GM19452 (cell line): ENCODE results near the gene AZU1.
"Not testable (repeated sequence)": the region's sequence is repeated elsewhere in the genome, so short reads cannot be mapped to it uniquely, and the experiment has no call there.

ENCODE experiments used
- ATAC-seq: cut with Tn5 transposase; IDR thresholded peaks from one replicate; pipeline ENCODE4 v1.9.1; 2021; ENCODE audit not compliant: unreplicated experiment

The AZU1 gene

GRCh38 chr19:807627-808422, 19.8 kb upstream of the AZU1 start:
- no peak for ATAC-seq

GRCh38 chr19:808423-808775, 19.2 kb upstream of the AZU1 start:
- no peak for ATAC-seq

DNA sequence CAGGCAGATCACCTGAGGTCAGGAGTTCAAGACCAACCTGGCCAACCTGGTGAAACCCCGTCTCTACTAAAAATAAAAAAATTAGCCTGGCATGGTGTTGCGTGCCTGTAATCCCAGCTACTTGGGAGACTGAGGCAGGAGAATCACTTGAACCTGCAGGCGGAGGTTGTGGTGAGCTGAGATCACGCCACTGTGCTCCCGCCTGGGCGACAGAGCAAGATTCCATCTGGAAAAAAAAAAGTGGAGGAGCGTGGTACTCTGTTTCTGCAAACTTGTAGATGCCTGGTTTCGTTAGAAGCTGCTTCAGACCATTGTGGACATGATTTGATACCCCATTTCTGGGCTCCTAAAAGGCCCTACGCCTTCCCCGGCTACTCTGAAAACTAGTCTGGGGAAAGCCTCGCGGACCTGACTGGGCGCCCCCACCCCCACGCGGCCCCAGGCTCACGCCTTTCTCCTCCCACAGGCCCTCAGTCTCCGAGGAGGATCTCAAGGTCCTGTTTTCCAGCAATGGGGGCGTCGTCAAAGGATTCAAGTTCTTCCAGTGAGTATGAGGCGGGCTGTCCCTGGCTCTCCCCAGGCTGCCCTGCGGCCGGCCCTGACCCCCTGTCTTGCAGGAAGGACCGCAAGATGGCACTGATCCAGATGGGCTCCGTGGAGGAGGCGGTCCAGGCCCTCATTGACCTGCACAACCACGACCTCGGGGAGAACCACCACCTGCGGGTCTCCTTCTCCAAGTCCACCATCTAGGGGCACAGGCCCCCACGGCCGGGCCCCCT, 17.4 kb upstream of the AZU1 start:
- no peak for ATAC-seq

DNA sequence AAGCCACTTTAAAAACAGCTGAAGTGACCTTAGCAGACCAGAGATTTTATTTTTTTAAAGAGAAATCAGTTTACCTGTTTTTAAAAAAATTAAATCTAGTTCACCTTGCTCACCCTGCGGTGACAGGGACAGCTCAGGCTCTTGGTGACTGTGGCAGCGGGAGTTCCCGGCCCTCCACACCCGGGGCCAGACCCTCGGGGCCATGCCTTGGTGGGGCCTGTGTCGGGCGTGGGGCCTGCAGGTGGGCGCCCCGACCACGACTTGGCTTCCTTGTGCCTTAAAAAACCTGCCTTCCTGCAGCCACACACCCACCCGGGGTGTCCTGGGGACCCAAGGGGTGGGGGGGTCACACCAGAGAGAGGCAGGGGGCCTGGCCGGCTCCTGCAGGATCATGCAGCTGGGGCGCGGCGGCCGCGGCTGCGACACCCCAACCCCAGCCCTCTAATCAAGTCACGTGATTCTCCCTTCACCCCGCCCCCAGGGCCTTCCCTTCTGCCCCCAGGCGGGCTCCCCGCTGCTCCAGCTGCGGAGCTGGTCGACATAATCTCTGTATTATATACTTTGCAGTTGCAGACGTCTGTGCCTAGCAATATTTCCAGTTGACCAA, 16.7 kb upstream of the AZU1 start:
- ATAC-seq, result no peak

GRCh38 chr19:811506-812048, 16.1 kb upstream of the AZU1 start:
- ATAC-seq, result no peak

DNA sequence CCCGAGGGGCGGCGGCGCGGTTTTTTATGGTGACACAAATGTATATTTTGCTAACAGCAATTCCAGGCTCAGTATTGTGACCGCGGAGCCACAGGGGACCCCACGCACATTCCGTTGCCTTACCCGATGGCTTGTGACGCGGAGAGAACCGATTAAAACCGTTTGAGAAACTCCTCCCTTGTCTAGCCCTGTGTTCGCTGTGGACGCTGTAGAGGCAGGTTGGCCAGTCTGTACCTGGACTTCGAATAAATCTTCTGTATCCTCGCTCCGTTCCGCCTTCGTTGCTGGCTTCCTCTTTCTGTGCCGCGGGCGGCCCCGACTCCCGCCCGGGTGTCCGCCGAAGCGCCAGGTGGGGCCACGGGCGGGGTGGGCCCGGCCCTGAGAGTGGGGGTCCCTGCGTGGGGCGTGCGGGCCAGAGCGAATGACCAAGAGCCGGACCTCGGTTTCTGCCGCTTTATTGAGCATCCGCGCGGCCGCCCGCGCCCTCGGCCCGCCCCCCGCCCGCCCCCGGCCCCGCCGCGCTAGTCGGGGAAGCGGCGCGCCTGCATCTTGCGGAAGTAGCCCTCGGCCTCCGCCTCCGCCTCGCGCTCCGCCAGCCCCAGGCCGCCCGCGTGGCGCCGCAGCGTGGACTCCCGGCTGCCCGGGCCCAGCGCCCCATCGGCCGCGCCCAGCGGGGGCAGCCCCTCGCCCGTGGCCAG, 15.4 kb upstream of the AZU1 start:
- ATAC-seq, result no peak

DNA sequence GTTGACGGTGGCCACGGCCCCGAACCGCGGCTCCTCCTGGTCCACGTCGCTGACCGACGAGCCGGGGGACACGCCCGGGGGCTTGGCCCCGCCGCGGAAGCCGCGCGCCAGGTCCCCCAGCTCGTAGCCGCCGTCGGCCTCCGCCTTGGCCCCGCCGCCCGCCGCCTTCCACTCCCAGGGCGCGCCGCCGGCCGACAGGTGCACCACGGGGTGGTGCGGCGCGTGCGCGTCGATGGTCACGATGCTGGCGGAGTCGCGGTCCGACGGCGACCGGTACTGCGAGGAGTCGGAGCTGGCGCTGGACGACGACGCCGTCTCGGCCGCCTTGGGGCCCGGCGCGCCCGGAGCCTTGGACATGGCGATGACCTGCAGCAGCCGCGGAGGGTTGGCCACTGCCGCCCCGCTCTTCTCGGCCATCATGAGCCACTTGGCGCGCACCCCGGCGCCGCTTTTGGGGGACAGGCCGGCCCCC, 14.9 kb upstream of the AZU1 start:
- ATAC-seq, result no peak

DNA sequence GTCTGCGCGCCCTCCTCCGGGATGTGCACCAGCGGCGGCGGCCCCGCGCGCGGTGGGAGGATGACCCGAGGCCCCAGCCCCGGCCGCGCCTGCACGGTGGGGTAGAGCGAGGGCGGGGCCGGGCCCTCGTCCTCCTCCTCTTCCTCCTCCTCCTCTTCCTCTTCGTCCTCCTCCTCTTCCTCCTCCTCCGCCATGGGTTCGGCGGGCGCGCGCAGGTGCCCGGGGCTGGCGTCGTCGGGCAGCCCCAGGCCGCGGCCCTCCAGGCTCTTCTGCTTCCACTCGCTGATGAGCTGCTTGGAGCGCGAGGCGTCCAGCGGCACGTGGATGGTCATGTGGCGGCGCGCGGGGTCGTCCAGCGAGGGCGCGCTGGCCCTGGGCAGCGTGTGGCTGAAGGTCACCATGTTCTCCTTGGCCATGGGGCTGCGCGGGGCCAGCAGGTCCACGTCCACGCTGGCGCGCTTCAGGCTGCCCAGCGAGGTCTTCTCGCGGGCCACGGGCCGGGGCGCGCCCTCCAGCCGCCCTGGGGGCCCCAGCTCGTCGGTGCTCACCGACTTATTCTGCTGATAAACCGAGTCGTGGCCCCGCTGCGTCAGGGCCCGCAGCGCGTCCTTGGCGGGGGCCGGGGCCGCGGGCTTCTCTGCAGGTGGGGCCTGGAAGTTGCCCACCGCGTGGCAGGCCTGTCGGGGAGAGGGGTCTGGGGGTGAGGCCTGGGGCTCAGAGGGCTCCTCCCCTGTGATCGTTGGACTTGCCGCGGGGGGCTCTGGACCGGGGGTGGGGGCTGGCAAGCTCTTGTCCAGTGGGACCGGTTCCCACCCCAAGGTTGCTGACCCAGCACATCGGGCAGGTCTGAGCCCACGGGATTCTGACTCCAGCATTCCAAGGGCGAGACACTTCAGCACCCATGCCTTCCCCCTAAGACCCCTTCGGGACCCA, 14.2 kb upstream of the AZU1 start:
- no peak for ATAC-seq

DNA sequence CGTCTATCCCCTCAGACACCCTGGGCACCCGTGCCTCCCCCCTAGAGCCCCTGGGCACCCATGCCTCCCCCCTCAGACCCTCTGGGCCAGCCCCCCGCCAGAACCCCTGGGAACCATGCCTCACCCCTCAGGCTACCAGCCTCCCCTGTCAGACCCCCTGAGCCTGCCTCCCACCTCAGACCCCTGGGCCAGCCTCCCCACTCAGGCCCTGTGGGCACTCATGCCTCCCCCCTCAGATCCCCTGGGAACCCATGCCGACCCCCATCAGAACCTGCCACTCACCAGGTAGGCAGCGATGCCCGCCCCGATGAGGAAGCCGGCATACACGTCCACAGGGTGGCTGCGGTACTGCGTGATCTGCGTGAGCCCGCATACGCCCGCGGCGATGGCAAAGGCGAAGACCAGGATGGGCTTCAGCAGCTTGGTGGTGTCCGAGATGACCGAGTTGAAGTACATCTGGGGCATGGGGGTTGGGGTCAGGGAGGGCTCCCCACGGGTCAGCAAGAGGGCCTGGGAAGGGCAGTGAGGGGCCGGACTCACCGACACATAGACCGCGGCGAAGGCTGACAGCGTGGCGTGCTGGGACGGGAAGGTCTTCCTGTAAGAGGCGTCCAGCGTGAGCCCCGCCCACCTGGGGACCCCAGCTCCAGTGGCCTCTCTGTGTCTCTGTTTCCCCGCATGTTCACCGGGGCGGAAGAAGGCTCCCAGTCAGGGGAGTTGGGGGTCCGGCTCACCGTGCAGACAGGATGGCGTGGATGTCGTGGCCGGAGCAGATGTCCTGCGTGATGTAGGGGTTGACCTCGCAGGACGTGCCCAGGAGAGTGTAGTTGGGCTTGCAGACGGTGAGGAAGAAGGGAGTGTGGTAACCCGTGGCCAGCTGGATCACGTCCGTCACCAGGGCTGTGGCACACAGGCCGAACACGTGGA, 13.2 kb upstream of the AZU1 start:
- no peak for ATAC-seq

DNA sequence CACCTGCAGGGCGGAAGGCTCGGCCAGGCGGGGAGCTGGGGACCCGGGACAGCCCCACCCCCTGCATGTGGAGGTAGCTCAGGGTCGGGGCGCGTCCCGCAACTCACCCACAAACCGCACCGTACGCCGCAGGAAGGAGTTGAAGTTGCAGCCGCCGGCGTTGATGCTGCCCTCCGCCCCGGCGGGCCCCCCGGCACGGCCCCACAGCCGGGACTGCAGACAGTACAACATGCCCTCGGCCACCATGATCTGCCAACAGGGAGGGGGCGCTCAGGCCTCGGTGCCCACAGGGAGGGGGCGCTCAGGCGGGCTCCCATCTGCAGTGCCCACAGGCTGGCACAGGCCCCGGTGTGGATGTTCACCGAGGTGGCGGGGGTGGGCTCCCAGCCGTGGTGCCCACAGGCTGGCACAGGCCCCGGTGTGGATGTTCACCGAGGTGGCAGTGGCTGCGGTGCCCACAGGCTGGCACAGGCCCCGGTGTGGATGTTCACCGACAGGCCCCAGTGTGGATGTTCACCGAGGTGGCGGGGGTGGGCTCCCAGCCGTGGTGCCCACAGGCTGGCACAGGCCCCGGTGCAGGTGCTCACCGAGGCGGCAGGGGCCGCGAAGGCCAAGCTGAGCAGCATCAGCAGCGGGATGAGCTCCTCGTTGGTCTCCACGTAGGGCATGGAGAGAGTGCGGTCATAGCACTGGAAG, 12.4 kb upstream of the AZU1 start:
- no peak for ATAC-seq

- ATAC-seq, result no peak
These were observed 11.7 kb upstream of the AZU1 start for GRCh38 chr19:815775-816499.

- ATAC-seq, result no peak
These were observed 11.2 kb upstream of the AZU1 start for GRCh38 chr19:816500-816857.

- not testable (repeated sequence) for ATAC-seq
These were observed 7.4 kb upstream of the AZU1 start for GRCh38 chr19:820212-820611.

GRCh38 chr19:821231-821824, 6.3 kb upstream of the AZU1 start:
- no peak for ATAC-seq

DNA sequence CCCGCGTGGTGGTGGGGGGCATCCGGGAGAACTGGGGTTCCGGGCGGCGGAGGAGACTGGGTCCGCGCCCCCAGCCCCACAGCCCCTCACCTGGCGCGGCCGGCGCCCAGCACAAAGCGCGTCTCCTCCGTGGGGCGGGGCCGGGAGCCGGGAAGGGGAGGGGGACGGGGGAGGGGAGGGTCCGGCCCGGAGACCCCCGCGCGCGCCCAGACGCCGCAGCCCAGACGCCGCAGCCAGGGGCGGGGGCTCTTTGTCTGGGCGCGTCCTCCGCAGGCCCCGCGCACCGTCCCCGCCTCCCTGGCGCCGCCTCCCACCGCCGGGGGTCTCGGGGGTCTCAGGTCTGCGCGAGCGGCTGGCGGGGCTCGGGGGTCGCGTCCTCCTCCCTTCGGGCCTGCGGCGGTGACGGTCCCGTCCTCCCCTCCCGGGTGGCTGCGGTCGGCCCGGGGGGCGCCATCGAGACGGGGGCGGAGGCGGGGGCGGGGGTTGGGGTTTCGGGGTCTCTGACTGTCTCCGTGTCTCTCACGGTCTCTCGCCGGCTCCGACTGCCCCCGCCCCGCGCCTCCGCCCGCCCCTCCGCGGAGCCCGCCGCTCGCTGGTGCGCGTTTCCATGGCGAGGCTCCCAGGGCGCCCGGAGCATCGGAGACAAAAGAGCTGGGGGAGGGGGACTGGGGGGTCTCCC, 5.7 kb upstream of the AZU1 start, which contains the start of gene PLPPR3:
Gene PLPPR3, minus strand, starts transcription at position 131 of the 679 bp plus-strand sequence. CDS start 396 bp downstream, outside the sequence.
- no peak for ATAC-seq

DNA sequence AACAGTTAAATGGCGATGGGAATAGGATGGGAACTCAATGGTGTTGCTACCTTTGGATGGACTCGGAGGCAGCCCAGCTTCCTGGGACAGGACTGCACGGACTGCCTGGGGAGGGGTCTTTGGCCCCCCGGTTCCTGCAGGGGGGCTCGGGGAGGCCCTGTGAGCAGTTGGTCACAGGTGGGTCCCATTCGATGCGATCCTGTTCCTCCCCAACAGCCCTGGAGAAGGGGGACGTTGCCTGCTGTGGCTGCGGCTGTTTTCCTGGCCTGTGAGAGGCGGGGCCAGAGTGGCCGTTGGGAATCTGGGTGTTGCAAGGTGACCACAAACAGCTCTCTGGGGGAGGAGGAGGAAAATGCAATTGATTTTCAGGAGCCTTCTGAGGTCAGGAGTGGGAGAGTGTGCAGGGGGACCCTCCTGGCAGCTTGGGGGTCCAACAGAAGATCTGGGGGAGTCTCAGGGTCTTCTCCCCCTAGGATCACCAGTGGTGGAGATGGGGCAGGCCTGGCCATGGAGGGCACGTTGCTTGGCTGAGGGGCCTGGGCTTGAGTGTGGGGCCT, 4.0 kb upstream of the AZU1 start:
- ATAC-seq, result no peak
